GM12865 (cell line): ENCODE data around the gene IFITM2.
"Not testable (repeated sequence)": the region's sequence is repeated elsewhere in the genome, so short reads cannot be mapped to it uniquely, and the experiment has no call there.

Experiments used
- DNase-seq: peaks from one replicate; pipeline ENCODE4 v3.0.0; 2010; ENCODE audit warnings: low read depth
- H3K4me3 ChIP-seq: 2 replicates; pipeline ENCODE4 v1.5.1; 2011; ENCODE audit warnings: mild to moderate bottlenecking, low read depth, low read length, control low read depth
- CTCF ChIP-seq: IDR thresholded peaks from 2 replicates; pipeline ENCODE4 v1.5.1; 2011; ENCODE audit warnings: low read length, control low read depth, low read depth, inconsistent platforms; ENCODE audit not compliant: insufficient read depth; ENCODE audit errors: missing control alignments

IFITM2 gene

DNA sequence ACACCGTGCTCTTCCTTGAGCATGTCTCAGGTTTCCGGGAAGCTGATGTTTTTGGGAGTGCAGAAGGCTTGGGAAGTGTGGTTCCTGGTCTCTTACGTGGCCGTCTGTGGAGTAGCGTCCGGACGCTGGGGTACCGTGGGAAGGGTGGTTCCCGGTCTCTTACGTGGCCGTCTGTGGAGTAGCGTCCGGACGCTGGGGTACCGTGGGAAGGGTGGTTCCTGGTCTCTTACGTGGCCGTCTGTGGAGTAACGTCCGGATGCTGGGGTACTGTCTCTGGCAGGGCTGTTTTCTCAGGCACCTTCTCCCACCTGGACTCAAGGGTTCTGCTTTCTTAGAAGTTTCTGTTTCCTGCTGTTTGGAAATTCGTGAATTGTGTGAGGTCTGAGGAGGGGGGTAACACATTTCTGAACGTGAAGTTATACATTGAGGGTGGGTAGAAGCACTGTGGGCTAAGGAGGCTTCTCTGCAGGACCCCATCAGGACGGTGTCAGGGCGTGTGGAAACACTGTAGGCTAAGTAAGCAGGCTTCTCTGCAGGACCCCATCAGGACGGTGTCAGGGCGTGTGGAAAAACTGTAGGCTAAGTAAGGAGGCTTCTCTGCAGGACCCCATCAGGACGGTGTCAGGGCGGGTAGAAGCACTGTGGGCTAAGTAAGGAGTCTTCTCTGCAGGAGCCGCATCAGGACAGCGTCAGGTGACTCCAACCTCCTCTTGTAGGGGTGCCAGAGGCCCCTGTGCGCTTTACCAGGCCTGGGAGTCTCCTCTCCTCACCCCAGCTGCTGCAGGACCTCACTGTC, 18.4 kb downstream of the IFITM2 start:
- DNase-seq = no peak
- no peak for TF ChIP-seq CTCF
- H3K4me3 ChIP-seq = peak overlapping the region; percentile 40

DNA sequence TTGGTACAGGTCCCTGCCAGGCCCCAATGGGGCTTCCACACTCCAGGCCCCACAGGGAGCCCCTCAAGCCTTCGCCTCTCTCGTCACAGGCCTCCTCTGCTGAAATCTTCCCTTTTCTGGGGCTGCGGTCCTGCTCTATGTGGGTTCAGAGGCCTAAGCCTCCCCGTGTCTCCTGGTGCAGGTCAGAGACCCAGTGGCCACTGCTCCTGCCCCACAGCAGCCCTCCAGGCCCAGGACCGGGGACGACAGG, 18.9 kb downstream of the IFITM2 start:
- DNase-seq = no peak
- peak overlapping the region; percentile 40 for H3K4me3 ChIP-seq
- no peak for TF ChIP-seq CTCF

DNA sequence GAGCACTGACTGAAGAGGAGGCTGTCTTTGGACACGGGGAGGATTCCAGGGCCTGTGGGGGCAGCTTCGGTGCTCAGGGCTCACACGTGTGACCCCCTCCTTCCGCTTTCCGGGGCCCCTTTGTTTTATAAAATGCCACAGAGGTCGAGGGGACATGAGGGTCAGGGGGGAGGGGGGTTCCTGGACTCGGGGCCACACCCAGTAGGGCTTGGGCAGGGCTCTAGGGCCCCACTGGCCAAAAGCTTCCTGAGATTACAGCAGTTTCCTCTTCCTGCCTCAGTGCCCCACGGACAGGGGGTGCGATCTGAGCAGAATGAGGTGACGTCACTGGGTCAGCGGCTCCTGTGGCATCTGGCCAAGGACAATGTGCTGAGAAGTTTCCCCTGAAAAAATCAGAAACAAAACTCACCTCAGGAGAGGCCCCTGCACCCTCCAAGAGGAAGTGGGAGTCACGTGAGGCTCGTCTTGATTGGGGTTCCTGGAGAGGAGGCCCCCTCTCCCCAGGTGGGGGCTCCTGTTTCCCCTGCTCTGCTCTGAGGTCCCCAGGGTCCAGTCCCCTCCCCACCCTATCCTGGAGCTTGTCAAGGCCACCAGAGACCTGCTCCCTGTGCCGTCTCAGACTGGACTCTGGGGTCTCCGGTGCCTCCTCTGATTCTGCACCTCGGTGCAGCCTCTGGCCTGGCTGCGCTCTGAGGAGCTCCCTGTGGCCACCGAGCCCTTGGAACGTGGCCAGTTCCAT, 19.4 kb downstream of the IFITM2 start:
- TF ChIP-seq CTCF = no peak
- peak; percentile 94 for DNase-seq
- peak overlapping the region; percentile 40 for H3K4me3 ChIP-seq

DNA sequence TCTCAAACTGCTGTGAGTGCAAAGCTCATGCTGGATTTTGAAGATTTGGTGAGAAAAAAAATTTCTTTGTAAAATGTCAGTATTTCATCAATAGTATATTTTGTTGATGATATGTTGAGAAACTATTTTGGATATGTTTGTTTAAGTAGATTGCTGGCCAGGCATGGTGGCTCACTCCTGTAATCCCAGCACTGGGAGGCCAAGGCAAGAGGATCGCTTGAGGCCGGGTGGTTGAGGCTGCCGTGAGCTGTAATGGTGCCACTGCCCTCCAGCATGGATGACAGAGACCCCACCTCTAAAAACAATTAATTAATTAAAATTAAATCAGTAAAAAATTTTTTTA, 19.9 kb downstream of the IFITM2 start:
- TF ChIP-seq CTCF = no peak
- no peak overlapping the region; the same call in 1 of the 2 replicates for H3K4me3 ChIP-seq
- no peak for DNase-seq

DNA sequence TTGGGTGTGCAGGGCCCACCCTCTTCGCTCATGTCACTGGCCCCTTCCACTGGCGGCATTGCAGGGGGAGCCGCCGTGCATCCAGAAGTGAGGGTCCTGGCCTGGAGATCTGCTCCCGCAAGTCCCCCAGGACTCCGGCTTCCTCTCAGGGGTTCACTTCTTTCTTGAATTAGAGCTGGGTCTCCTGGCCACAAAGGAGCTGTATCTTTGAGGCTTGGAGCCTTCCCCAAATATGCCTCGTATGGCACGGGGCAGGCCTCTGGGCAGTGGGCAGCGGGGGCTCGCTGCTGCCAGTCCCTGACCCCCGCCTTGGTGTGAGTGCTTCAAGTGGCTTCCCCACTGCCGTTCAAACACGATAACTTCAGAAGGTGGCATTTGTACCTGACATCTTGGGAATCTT, 20.4 kb downstream of the IFITM2 start:
- DNase-seq = no peak
- TF ChIP-seq CTCF = no peak
- H3K4me3 ChIP-seq = no peak overlapping the region

DNA sequence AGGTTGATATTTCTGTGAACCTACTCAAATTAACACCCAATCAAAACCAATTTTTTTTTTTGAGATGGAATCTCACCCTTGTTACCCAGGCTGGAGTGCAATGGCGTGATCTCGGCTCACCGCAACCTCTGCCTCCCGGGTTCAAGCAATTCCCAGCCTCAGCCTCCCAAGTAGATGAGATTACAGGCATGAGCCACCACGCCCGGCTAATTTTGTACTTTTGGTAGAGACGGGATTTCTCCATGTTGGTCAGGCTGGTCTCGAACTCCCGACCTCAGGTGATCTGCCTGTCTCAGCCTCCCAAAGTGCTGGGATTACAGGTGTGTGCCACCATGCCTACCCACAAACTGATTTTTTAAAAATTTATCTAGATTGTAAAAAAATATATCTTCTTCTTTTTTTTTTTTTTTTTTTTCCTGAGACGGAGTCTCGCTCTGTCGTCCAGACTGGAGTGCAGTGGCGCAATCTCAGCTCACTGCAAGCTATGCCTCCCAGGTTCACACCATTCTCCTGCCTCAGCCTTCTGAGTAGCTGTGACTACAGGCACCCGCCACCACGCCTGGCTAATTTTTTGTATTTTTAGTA, 21.0 kb downstream of the IFITM2 start:
- not testable (repeated sequence) for DNase-seq

DNA sequence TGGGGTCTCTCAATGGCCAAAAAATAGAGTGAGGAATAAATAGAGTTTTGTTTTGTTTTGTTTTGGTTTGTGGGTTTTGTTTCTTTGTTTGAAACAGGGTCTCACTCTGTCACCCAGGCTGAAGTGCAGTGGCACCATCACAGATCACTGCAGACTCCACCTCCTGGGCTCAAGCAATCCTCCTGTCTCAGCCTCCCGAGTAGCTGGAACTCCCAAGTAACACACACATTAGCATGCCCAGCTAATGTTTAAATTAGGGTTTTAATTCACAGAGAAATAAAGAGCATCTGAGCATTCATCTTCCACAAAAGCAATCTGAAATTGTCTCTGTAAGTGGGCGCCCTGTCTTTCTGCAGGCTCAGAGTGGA, 22.3 kb downstream of the IFITM2 start:
- no peak overlapping the region for H3K4me3 ChIP-seq
- no peak for TF ChIP-seq CTCF
- DNase-seq = no peak

More for the DNA sequence above, 21.0 kb downstream of the IFITM2 start:
- H3K4me3 ChIP-seq = not testable (repeated sequence)
